ENCODE measurements around the gene FADS3.
"Not testable (repeated sequence)": the region's sequence is repeated elsewhere in the genome, so short reads cannot be mapped to it uniquely, and the experiment has no call there.

The FADS3 gene

DNA sequence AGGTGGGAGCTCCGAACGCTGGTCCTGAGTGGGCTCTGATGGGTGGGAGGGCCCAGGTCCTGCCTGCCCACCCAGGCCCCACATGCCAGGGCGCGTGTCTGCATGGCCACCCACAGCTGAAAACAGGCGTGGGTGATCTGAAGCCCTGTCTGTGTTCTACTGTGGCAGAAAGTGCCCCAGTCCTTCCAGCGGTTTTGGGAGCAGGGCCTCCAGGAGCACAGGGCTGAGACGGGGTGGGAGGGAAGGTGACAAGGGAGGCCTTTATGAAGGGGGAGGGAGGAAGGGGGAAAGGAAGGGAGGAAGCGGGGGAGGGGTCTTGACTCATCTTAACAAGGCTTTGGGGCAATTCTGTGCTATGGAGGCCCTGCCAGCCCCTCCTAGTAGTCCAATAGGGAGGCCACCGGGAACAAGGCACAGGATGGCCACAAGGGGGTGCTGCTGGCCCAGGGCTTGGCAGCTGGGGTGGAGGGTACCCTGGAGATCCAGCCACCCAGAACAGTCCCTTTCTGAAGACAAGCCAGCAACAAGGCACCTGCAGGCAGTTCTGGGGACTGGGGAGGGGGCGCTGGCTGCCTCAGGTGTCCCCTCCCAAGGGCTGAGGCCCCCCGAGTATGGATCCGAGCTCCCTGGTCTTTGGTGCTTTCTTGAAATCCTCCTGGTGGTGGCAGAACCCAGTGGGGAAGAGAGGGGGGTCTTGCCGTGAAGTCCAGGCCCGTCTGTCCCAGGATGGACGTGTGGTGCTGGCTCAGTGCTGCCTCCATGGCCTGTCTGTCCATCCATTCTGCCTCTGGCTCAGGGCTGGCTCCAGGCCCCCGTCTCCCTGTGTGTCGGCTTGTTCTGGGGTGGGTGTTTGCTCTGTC is 6.3 kb upstream of the FADS3 start:
- DNase-seq: no peak

DNA sequence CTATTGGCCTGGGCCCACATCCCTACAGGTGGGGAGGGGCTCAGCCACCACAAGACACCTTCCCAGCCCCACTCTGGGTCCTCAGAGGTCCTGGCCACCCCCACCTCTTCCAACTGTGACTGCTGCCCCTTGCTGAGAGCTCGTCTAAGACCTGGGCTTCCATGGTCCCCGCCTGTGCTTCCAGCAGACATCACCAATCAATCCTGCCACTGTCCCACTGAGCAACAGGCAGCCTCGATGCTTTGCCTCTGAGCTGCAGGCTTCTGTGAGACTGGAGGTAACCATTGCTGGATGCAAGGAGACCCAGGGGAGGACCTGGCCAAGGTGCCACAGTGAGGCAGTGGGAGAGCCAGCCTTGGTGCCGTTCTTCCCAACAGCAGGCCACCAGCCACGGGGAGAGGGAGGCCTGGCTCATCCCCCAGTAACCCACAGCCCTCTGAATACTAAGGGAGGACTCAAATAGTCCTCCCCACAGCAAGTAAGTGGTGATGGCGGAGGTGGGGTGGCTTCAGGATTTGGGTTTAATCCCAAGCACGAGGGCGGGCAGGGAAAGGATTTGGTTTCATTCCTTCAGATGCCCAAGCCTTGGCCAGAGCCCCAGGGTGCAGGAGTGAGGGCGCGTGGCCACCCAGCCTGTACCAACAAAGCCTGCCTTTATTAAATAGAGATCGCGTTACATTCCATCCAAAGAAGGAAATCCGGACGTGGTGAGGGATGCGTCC is 5.5 kb upstream of the FADS3 start:
- DNase-seq: no peak

- no peak for DNase-seq
These were observed 4.3 kb upstream of the FADS3 start for GRCh38 chr11:61895718-61896059.

DNA sequence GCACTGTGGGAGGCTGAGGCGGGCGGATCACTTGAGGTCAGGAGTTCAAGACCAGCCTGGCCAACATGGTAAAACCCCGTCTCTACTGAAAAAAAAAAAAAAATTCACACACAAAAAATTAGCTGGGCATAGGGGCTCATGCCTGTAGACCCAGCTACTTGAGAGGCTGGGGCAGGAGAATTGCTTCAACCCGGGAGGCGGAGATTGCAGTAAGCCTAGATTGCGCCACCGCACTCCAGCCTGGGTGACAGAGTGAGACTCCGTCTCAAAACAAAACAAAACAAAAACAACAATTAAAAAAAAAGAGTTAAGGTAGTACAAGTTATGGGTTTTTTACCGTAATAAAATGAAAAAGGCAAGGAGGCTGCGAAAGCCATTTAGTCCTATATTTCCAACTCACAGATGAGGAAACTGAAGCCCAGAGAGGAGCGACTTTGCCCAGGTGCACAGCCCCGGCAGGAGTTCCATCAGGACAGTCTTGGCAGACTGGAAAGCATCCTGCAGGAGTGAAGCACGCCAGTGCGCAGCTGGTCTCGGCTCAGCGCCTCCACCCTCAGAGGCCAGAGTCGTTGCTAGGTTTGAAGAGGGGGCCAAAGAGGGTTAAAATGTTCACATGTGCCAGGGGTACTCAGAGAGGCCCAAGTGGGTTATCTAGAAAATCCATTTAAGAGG is 3.8 kb upstream of the FADS3 start:
- no peak for DNase-seq

DNA sequence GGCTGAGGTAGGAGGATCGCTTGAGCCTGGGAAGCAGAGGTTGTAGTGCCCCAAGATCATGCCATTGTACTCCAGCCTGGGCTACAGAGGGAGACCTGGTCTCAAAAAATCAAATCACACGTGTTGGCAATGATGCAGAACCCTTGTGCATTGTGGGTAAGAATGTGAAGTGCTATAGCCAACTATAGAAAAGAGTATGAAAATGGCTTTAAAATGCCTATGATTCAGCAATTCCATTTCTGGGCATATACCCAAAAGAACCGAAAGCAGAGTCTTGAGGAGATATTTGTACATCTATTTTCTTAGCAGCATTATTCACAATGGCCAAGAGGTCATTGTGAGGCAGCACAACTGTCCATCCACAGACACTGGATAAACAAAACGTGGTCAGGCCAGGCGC is 2.6 kb upstream of the FADS3 start:
- no peak for DNase-seq

DNA sequence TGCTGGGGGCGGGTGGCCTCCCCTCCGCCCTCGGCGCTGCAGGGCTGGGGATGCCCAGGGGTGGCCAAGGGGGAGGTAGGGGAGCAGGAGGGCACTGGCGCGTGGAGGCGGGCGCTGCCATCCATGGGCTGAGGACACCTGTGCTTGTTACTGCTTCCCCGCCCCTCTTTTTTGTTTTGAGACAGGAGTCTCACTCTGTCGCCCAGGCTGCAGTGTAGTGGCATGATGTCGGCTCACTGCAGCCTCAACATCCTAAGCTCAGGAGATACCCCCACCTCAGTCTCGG is 683 bp upstream of the FADS3 start:
- DNase-seq: no peak

DNA sequence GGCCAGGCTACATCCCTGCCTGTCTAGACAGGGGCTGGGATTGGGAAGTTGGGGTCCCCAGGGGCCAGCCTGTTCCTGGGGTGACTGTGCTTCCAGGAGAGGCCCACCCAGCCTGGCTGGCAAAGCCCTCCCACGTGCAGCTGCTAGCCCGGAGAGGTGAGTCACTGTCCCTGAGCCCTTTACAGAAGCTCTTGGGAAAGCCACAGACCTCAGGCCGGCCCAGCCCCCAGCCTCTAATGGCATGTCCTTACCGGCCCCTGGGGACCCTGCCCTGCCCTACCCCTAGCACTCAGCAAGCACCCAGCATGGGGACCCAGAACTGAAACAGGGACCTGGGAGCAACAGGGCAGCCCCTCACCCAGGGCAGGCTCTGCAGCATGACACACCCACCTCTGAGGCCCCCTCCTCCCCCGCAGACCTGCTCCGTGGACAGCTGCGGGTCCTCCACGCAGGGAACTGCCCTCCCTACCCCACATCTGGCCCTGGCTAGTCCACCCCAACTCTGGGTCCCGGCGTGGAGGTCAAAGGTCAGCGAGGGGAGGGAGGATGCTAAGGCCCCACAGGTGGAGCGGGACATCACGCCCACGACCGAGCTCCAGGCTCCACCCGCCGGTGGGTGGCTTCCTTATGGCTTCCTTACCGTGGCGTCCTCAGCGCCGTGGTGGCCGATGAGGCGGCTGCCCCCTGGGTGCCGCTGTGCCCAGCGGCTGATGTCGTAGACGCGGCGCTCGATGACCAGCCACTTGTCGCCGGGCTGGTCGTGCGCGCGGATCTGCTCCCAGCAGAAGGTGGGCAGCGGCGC is 615 bp downstream of the FADS3 start:
- no peak for DNase-seq

DNA sequence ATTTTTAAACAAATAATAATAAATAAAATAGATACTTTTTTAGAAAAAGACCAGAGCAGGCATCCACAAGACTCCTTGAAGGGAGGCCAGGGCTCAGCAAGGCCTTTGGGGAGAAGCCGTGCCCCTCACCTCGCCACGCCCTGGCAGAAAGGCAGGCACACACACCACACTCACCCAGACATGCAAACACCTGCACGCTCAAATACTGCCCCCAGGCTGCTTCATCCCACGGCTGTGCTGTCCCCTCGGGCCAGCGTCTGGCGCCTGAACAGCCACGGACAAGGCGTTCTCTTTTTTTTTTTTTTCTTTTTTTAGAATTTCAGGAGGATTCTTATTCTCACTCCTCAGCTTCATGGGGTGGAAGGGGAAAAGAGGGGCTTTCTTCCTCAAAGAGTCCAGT is 1.5 kb downstream of the FADS3 start:
- no peak for DNase-seq

GRCh38 chr11:61888590-61888989 is 2.8 kb downstream of the FADS3 start:
- DNase-seq: no peak

DNA sequence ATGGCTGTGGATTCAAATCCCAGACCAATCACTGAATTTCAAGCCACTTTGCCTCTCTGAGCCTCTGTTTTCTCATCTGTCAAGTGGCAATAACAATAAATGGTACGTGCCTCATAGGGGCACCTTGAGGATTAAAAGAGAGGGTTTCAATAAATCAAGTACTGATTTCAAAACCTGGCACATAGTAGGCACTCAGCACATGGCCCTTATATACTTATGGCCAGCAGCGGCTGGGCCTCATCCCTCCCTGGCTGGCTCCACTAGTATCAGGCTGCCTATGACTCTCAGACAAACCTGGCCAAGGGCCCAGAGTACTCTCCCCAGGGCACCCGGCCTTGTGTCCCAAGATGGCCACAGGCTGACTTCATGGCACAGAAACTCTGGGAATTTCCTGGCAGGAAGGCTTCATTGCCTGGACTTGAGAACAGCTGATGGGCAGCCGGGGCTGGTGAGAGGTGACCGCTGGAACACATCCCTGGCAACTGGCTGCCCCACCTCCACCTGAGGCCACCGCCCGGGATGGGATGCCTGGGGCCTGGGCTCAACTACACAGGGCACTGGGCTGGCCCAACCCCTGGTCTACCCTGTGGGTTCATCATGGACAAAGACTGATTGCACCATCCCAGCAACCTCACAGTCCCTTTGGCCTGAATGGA is 3.4 kb downstream of the FADS3 start:
- DNase-seq: no peak

- no peak for DNase-seq
These were observed 4.7 kb downstream of the FADS3 start for GRCh38 chr11:61886643-61887042.

DNA sequence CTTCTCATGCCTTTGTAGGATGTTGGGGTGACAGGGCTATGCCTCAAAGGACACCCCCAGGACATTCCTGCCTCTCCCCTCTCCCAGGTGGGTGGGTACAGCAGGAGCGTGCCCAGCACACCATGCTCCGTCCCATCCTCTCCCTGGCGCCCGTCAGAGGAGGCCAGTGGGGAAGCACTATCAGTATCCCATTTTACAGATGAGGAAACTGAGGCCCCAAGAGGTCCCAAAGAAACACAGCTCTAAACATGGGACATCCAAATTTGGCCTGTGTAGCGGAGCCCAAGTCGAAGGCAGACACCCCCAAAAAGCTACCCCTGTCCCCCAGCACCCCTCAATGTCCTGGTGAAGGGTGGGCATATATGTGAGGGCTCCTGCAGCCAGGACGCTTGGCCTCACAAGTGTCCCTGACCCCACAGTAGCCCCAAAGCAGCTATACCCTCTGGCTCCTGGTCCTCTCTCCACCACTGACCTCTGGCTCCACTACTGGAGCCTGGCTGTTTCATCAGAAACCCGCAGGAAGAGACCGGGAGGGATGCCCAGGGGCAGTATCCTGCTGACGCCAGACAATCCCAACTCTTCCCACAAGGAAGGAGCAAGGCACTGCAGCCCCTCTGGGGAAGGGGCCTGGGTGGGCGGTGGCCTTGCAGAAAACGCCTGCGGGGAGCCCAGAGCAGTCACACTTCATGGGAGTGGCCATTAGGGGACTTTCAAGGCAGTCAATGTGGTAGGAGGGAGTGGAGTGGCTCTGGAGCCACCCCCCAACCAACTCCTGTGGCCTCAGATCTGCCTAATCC is 5.4 kb downstream of the FADS3 start:
- DNase-seq: no peak

DNA sequence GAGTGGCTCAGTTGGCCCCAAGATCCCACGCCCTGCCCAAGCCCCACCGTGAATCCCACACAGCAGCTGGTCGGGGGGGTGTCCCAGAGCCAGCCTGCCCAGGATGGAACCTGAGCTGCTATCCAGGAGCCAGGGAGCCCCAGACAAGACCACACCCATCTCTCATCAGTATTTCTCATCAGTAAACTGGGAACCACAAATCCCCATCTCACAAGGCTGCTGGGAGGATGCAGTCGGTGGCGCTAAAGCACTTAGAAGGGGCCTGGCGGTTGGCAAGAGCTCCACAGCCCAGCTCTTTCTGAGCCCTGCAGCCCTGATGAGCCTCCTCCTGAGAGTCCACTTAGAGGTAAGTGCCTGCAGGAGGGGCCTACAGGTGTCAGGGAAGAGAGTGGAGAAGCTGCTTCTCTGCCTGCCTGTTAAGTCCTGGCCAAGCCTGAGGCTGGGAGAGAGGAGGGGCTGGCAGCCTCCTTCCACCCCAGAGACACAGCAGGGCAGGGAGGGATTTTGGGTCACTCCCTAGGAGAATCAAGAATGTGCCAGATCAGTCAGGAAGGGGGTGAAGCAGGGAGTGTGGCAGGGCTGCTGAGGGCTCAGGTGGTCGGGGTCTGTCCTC is 6.1 kb downstream of the FADS3 start:
- DNase-seq: no peak

DNA sequence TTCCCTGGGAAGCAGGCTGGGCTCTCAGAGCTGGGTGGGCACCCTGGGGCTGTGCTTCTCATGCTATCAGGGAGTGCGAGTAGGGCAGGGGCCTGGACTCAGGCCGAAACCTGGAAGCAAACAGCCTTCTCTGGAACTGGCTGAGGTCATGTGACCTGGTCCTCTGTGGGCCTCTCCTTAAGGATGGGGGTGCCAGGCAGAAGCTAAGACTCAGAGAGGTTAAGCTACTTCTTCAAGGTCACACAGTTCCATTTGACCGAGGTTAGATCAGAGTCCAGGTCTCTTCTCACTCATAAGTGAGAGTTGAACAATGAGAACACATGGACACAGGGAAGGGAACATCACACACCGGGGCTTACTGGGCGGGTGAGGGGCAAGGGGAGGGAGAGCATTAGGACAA is 7.4 kb downstream of the FADS3 start:
- no peak for DNase-seq

GRCh38 chr11:61883327-61883726 is 8.0 kb downstream of the FADS3 start:
- DNase-seq: no peak

DNA sequence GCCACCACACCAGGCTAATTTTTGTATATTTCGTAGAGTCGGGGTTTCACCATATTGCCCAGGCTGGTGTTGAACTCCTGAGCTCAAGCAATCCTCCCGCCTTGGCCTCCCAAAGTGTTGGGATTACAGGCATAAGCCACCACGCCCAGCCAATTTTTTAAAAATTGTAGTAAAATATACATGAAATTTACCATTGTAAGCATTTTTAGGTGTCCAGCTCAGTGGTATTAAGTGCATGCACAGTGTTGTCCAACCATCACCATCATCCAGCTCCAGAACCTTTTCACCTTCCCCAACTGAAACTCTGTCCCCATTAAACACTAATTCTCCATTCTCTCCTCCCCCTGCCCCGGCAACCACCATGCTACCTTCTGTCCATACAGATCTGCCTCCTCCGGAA is 8.5 kb downstream of the FADS3 start:
- no peak for DNase-seq

- DNase-seq: not testable (repeated sequence)
These were observed 9.1 kb downstream of the FADS3 start for GRCh38 chr11:61882267-61882666.

GRCh38 chr11:61881397-61881796 is 9.9 kb downstream of the FADS3 start:
- no peak for DNase-seq

GRCh38 chr11:61880454-61880853 is 10.9 kb downstream of the FADS3 start:
- DNase-seq: no peak

- DNase-seq: no peak
These were observed 11.3 kb downstream of the FADS3 start for GRCh38 chr11:61880031-61880430.

DNA sequence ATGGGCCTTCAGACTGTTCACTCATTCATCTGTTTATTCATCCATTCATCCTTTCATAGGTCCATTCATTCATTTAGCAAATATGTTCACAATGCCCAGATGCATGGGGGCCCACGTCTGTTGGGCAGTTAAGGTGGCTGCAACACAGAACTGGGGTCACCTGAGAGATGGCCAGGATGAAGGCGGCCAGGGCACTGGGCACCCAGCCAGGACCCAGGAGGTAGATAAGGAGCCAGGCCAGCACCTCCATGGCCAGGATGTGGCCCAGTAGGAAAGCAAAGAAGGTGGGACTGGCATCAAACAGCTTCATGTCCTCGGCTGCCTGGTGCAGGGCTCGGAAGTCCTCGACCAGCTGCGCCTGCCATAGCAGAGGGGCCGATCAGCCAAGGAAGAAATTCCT is 12.2 kb downstream of the FADS3 start:
- DNase-seq: no peak

DNA sequence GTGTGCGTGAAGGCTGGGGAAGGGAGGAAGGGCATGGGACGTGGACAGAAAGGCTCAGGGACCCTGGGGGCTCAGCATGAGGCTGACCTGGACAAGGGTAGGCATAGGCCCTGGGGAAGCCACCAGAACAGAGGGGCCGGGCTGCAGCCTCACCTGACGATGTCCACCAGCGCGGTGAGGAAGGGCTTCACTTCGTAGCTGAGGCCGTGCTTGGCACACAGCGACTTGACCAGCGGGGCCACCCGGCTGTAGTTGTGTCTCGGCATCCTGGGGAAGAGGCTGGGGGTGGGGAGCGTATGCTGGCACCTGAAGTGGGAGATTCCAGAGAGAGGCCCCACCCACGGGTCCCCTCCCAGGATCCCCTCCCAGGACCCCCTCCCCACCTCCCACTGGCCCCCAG is 15.6 kb downstream of the FADS3 start:
- DNase-seq: no peak
